Stomach (tissue), 4 donors: ENCODE data around the gene IFNA6.

Source experiments
- EP300 ChIP-seq: sonication (generic); formaldehyde crosslinking; IDR thresholded peaks from one replicate; pipeline ENCODE4 v1.6.1; 2017; ENCODE audit warnings: antibody characterized with exemption
- POLR2A ChIP-seq, 4 donors: fragments of 450-650 bp; IDR thresholded peaks; one replicate each; pipeline ENCODE4 v1.6.1; 2016; ENCODE audit warnings: antibody characterized with exemption in 4 of 4, control low read depth in 2 of 4, mild to moderate bottlenecking in 1 of 4, moderate library complexity in 1 of 4
- POLR2AphosphoS5 ChIP-seq, 3 donors: sonication (generic); formaldehyde crosslinking; IDR thresholded peaks; one replicate each; pipeline ENCODE4 v1.6.1; 2016; ENCODE audit warnings: antibody characterized with exemption in 3 of 3
- TF ChIP-seq, protein P1 (sequence below), 7 experiments: fragments of 450-650 bp in 4 of 7; fragments of 200-600 bp in 3 of 7; sonication (generic) in 3 of 7; IDR thresholded peaks; one replicate each; pipeline ENCODE4 v1.5.1; 2016 to 2019; ENCODE audit warnings: antibody characterized with exemption in 7 of 7, control low read depth in 2 of 7, mild to moderate bottlenecking in 1 of 7

GRCh38 chr9:21317956-21318923 lies 32.4 kb downstream of the IFNA6 start:
- TF ChIP-seq, protein P1, sequence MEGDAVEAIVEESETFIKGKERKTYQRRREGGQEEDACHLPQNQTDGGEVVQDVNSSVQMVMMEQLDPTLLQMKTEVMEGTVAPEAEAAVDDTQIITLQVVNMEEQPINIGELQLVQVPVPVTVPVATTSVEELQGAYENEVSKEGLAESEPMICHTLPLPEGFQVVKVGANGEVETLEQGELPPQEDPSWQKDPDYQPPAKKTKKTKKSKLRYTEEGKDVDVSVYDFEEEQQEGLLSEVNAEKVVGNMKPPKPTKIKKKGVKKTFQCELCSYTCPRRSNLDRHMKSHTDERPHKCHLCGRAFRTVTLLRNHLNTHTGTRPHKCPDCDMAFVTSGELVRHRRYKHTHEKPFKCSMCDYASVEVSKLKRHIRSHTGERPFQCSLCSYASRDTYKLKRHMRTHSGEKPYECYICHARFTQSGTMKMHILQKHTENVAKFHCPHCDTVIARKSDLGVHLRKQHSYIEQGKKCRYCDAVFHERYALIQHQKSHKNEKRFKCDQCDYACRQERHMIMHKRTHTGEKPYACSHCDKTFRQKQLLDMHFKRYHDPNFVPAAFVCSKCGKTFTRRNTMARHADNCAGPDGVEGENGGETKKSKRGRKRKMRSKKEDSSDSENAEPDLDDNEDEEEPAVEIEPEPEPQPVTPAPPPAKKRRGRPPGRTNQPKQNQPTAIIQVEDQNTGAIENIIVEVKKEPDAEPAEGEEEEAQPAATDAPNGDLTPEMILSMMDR (IDR thresholded peaks at IDR 0.05), result peak in 5 of 7 experiments; percentile 6 to 66 (median 52)
- TF ChIP-seq POLR2A (IDR thresholded peaks at IDR 0.05), result no peak
- TF ChIP-seq POLR2AphosphoS5 (IDR thresholded peaks at IDR 0.05), result no peak
- no peak for TF ChIP-seq EP300
